RWPE2 (cell line): Measurements from ENCODE around the gene FTSJ3.

Source experiments
- ATAC-seq: fragments of 200-7000 bp; cut with Tn5 transposase; 3 replicates; pipeline ENCODE4 v1.9.1; 2021; ENCODE audit warnings: low read depth
- DNase-seq: peaks from one replicate; pipeline ENCODE4 v3.0.0-alpha.2; 2020; ENCODE audit warnings: low spot score
- H3K27ac ChIP-seq: fragments of 450-650 bp; 2 replicates; pipeline ENCODE4 v1.5.1; 2017; ENCODE audit warnings: mild to moderate bottlenecking; ENCODE audit not compliant: poor library complexity, severe bottlenecking
- H3K27me3 ChIP-seq: fragments of 250-450 bp; sonication (Bioruptor Pico); 2 replicates; pipeline ENCODE4 v1.5.1; 2021; ENCODE audit warnings: mild to moderate bottlenecking, moderate library complexity; ENCODE audit not compliant: insufficient read depth, poor library complexity, severe bottlenecking
- H3K36me3 ChIP-seq: fragments of 250-450 bp; sonication (Bioruptor Pico); 2 replicates; pipeline ENCODE4 v1.5.1; 2020; ENCODE audit warnings: low read depth, mild to moderate bottlenecking, moderate library complexity
- H3K4me1 ChIP-seq: fragments of 250-450 bp; sonication (Bioruptor Pico); 2 replicates; pipeline ENCODE4 v1.5.1; 2021; ENCODE audit warnings: mild to moderate bottlenecking, moderate library complexity; ENCODE audit not compliant: insufficient read depth, poor library complexity, severe bottlenecking
- H3K4me3 ChIP-seq: fragments of 250-450 bp; sonication (Bioruptor Pico); 2 replicates; pipeline ENCODE4 v1.5.1; 2021; ENCODE audit warnings: mild to moderate bottlenecking, moderate library complexity; ENCODE audit not compliant: severe bottlenecking
- H3K9me3 ChIP-seq: fragments of 250-450 bp; sonication (Bioruptor Pico); 2 replicates; pipeline ENCODE4 v1.5.1; 2021; ENCODE audit warnings: mild to moderate bottlenecking, moderate library complexity; ENCODE audit not compliant: severe bottlenecking
- TF ChIP-seq, protein P1 (sequence below): fragments of 450-650 bp; IDR thresholded peaks from one replicate; pipeline ENCODE4 v1.5.1; 2017; ENCODE audit warnings: mild to moderate bottlenecking, moderate library complexity; ENCODE audit not compliant: poor library complexity, severe bottlenecking

FTSJ3 gene

DNA sequence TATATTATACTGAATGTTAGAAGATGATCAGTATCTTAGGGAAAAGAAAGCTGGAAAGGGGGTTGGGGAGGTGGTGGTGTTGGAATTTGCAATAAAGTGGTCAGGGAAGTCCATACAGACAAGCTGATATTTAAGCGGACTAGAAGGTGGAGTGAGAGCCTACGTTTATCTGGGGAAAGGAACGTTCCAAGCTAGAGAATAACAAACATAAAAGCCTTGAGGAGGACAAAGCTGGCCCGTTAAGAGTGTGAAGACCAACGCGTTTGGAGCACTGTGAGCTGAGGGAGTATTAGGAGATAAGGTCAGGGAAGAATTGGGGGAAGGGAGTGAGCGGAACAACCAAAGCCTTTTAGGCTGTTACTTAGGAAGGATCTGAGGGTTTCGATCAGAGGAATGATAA is 52.0 kb downstream of the FTSJ3 start:
- ATAC-seq (no peak), DNase-seq (no peak)
- H3K4me3 ChIP-seq: peak overlapping the region; percentile 83
- TF ChIP-seq, protein P1, sequence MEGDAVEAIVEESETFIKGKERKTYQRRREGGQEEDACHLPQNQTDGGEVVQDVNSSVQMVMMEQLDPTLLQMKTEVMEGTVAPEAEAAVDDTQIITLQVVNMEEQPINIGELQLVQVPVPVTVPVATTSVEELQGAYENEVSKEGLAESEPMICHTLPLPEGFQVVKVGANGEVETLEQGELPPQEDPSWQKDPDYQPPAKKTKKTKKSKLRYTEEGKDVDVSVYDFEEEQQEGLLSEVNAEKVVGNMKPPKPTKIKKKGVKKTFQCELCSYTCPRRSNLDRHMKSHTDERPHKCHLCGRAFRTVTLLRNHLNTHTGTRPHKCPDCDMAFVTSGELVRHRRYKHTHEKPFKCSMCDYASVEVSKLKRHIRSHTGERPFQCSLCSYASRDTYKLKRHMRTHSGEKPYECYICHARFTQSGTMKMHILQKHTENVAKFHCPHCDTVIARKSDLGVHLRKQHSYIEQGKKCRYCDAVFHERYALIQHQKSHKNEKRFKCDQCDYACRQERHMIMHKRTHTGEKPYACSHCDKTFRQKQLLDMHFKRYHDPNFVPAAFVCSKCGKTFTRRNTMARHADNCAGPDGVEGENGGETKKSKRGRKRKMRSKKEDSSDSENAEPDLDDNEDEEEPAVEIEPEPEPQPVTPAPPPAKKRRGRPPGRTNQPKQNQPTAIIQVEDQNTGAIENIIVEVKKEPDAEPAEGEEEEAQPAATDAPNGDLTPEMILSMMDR: no peak
- H3K36me3 ChIP-seq: peaks cover 53% of the 10 kb centered on the region
- peaks cover 27% of the 10 kb centered on the region for H3K4me1 ChIP-seq
- H3K27ac ChIP-seq: no peak overlapping the region
- H3K9me3 ChIP-seq: no peaks in the 10 kb centered on the region
- H3K27me3 ChIP-seq: no peaks in the 10 kb centered on the region

DNA sequence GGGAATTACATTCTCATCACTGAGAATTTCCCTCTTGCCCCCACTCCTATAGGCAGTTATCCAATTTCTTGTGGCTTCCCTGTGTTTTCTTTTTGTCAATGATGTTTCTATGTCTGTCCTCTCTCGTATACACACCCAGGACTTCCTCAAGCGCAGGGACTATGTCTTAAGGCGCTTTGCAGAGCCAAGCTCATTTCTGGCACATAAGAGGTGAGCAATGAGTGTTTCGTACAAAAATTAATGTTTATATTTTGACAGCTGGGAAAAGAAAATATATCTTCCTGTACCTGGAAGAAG is 52.5 kb downstream of the FTSJ3 start:
- ATAC-seq (no peak), DNase-seq (no peak)
- H3K27me3 ChIP-seq: no peaks in the 10 kb centered on the region
- peak overlapping the region; percentile 78 for H3K27ac ChIP-seq
- H3K9me3 ChIP-seq: no peaks in the 10 kb centered on the region
- H3K4me1 ChIP-seq: peaks cover 22% of the 10 kb centered on the region
- H3K36me3 ChIP-seq: peaks cover 54% of the 10 kb centered on the region
- TF ChIP-seq, protein P1: no peak
- peak overlapping the region; percentile 83 for H3K4me3 ChIP-seq

- Histone ChIP-seq H3K4me3 (peak within 1 kb of the TSS; percentile 83), H3K4me1 (peaks cover 17% of the 10 kb centered on the region), H3K36me3 (peaks cover 49% of the 10 kb centered on the region), H3K27me3 (no peaks in the 10 kb centered on the region), H3K27ac (peak within 1 kb of the TSS; percentile 78), H3K9me3 (no peaks in the 10 kb centered on the region)
- ATAC-seq (peak; percentile 21), DNase-seq (no peak)
- TF ChIP-seq, protein P1: no peak
These were observed 53.1 kb downstream of the FTSJ3 start, which contains the start of gene DDX42 for GRCh38 chr17:63774141-63774968. Gene DDX42, plus strand, starts transcription at chr17:63774170. Its CDS starts 12,880 bp downstream, at chr17:63787050.

DNA sequence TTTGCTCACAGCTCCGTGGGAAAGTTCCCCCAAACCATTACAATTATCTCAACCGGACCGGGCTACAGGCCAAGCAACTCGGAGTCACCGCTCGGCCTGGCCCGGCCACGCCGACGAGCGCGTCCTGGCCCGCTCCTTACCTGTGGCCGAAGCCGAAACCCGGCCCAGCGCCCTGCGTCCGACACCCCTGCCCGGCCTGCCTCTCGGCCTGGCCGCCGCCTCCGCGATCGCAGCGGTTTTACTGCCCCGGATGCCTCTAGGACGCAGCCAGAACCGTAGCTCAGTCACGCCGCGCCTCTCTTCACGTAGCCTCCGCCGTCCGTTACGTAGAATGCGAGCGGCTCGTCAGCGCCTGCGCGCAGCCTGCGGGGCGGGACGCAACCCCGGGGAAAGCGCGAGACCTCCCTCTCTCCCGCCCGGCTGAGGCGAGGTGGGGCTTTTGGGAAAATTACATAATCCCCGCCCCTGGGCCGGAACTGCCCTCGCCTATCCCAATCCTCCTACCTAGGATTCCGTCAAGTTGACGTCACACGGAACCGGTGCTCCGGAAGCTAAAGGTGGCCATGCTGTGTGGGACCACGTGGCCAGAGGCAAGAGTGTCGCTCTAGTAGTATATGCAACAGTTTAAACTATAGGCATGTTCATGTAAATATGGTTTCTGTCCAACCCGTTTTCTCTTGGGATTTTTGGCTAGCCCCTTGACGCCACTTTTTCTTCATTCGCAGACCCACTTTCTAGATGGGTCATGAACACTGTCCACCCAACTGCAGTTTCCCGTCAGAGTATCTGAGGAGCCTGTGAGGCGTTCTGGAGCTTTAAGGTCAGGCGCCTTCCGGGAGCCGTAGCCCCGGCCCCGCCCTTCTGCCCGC is 54.0 kb downstream of the FTSJ3 start, which contains the start of gene CCDC47:
TSS of gene CCDC47 (minus strand) at position 326 of the 869 bp plus-strand sequence. CDS start 7,422 bp downstream, outside the sequence.
- Histone ChIP-seq H3K27ac (peak within 1 kb of the TSS; percentile 78), H3K36me3 (peaks cover 42% of the 10 kb centered on the region), H3K4me1 (peaks cover 17% of the 10 kb centered on the region), H3K4me3 (peak within 1 kb of the TSS; percentile 83), H3K9me3 (no peaks in the 10 kb centered on the region), H3K27me3 (no peaks in the 10 kb centered on the region)
- TF ChIP-seq, protein P1: no peak
- DNase-seq: peak; percentile 99
- ATAC-seq: peak; percentile 85
